SK-N-SH (cell line): Measurements from ENCODE around the gene CUEDC1.

Experiments
- CHD2 ChIP-seq: fragments of 150-350 bp; IDR thresholded peaks from 2 replicates; pipeline ENCODE4 v1.6.1; 2018; ENCODE audit warnings: low read length; ENCODE audit not compliant: partially characterized antibody
- ELF1 ChIP-seq: IDR thresholded peaks from 2 replicates; pipeline ENCODE4 v1.4.0; 2012
- EP300 ChIP-seq, 2 experiments: IDR thresholded peaks; 2 replicates each; pipeline versions ENCODE4 v1.4.0 to v1.6.1; 2012; ENCODE audit warnings: borderline replicate concordance in 1 of 2, low read depth in 1 of 2, low read length in 1 of 2
- EZH2phosphoT487 ChIP-seq: fragments of 200-600 bp; sonication (generic); IDR thresholded peaks from 2 replicates; pipeline ENCODE4 v1.6.1; 2017; ENCODE audit warnings: low read depth, mixed run types, mild to moderate bottlenecking, antibody characterized with exemption, moderate library complexity, borderline replicate concordance
- FOXM1 ChIP-seq: IDR thresholded peaks from 2 replicates; pipeline ENCODE4 v1.4.0; 2012; ENCODE audit warnings: low read depth, mild to moderate bottlenecking
- MXI1 ChIP-seq: IDR thresholded peaks from 2 replicates; pipeline ENCODE4 v1.6.1; 2012; ENCODE audit warnings: mild to moderate bottlenecking, low read depth, low read length, improper control_type of control experiment
- POLR2AphosphoS5 ChIP-seq: IDR thresholded peaks from 2 replicates; pipeline ENCODE4 v1.6.1; 2012; ENCODE audit warnings: low read depth, low read length
- RAD21 ChIP-seq: IDR thresholded peaks from 2 replicates; pipeline ENCODE4 v1.6.1; 2012; ENCODE audit warnings: mild to moderate bottlenecking, low read length
- RFX5 ChIP-seq: IDR thresholded peaks from 2 replicates; pipeline ENCODE4 v1.6.1; 2012; ENCODE audit warnings: mild to moderate bottlenecking, improper control_type of control experiment, low read length
- YY1 ChIP-seq: IDR thresholded peaks from 2 replicates; pipeline ENCODE4 v1.4.0; 2012; ENCODE audit warnings: low read depth, mild to moderate bottlenecking
- TF ChIP-seq, protein P1 (sequence below): fragments of 200-600 bp; sonication (generic); IDR thresholded peaks from 2 replicates; pipeline ENCODE4 v1.6.1; 2017; ENCODE audit warnings: antibody characterized with exemption, mild to moderate bottlenecking, moderate library complexity
- TF ChIP-seq, protein P2 (sequence below): fragments of 150-350 bp; IDR thresholded peaks from 2 replicates; pipeline ENCODE4 v1.6.1; 2017; ENCODE audit warnings: antibody characterized with exemption, low read length, low read depth, borderline replicate concordance

DNA sequence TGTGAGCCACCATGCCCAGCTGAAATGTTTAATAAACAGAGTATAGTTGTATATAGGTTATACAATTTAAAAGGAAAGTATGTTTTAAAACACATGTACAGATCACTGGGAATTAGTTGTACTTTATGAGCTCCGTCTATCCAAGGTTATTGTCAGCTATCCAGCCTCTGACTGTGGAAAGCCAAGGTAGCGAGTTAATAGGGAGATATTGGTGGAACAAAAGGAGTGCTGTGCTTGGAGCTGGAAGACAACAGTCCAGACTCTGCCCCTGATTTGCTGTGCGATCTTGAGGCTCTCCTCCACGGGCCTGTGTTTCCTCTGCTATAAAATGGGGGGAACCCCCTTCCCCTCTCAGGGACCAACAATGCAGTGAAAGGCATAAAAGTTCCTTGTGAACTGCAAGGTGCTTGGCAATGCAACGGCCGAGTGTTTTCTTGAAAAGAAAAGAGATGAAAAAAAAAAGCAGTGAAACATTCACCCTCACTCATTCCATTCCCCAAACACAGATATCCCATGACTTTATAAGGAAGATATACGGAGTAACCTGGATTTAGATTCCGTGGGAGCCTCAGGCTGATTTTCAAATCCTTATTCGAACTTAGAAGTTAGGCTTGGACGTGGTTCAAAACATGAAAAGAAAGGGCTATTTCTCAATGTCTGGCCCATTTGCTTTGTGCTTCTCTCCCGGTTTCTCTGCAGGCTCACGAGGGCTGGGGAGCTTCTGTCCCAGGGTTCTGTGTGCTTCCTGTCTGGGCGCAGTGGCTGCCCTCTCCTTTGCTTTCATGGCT is 34.1 kb downstream of the CUEDC1 start:
- no peak for TF ChIP-seq RFX5
- TF ChIP-seq, protein P1, sequence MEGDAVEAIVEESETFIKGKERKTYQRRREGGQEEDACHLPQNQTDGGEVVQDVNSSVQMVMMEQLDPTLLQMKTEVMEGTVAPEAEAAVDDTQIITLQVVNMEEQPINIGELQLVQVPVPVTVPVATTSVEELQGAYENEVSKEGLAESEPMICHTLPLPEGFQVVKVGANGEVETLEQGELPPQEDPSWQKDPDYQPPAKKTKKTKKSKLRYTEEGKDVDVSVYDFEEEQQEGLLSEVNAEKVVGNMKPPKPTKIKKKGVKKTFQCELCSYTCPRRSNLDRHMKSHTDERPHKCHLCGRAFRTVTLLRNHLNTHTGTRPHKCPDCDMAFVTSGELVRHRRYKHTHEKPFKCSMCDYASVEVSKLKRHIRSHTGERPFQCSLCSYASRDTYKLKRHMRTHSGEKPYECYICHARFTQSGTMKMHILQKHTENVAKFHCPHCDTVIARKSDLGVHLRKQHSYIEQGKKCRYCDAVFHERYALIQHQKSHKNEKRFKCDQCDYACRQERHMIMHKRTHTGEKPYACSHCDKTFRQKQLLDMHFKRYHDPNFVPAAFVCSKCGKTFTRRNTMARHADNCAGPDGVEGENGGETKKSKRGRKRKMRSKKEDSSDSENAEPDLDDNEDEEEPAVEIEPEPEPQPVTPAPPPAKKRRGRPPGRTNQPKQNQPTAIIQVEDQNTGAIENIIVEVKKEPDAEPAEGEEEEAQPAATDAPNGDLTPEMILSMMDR = no peak
- TF ChIP-seq YY1 = no peak
- no peak for TF ChIP-seq FOXM1
- no peak for TF ChIP-seq EZH2phosphoT487
- TF ChIP-seq, protein P2, sequence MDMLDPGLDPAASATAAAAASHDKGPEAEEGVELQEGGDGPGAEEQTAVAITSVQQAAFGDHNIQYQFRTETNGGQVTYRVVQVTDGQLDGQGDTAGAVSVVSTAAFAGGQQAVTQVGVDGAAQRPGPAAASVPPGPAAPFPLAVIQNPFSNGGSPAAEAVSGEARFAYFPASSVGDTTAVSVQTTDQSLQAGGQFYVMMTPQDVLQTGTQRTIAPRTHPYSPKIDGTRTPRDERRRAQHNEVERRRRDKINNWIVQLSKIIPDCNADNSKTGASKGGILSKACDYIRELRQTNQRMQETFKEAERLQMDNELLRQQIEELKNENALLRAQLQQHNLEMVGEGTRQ = no peak
- TF ChIP-seq POLR2AphosphoS5 = no peak
- TF ChIP-seq MXI1 = no peak
- TF ChIP-seq CHD2 = no peak
- TF ChIP-seq ELF1 = no peak
- no peak for TF ChIP-seq RAD21
- no peak for TF ChIP-seq EP300 (IDR thresholded peaks at IDR 0.05; ENCODE audit: borderline replicate concordance in 1 of 2, low read depth in 1 of 2, low read length in 1 of 2)
